Measurements from ENCODE around the gene CEP164. TPM values are rescaled to one million over a fixed set of nuclear protein-coding genes. Genes with fewer than 3 reads are reported as not detected.
"Not testable (repeated sequence)": the region's sequence is repeated elsewhere in the genome, so short reads cannot be mapped to it uniquely, and the experiment has no call there.

CEP164 gene
- total RNA-seq, 1 donor from 2014 or later, result 30.7 TPM

DNA sequence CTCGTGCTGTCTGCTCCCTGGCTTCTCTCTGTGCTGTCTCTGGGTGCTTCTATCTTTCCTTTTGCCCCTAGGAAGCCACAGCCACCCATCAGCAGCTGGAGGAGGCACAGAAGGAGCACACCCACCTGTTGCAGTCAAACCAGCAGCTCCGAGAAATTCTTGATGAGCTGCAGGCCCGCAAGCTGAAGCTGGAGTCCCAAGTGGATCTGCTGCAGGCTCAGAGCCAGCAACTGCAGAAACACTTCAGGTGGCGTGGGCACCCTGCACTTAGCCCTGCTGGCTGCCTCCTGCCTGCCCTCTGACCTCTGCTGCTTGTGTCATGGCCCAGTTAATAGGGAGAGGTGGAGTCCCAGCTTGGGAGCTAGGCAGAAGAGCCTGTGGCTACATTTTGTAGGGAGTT lies 67.8 kb downstream of the CEP164 start:
- DNase-seq (ENCODE audit: low spot score), result no peak

DNA sequence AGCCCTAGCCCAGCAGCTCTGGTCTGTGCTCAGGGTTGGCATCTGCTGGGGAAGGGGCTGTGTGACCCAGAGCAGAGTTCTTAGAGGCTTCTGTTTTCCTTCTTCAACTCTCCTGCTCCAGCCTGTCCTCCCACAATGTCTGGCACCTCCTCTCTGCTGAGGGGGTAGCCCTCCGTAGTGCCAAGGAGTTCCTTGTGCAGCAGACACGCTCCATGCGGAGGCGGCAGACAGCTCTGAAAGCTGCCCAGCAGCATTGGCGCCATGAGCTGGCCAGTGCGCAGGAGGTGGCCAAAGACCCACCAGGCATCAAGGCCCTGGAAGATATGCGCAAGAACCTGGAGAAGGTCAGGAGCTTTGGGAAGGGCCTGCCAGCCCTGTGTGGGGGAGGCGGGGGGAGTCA lies 69.3 kb downstream of the CEP164 start:
- no peak for DNase-seq (ENCODE audit: low spot score)

DNA sequence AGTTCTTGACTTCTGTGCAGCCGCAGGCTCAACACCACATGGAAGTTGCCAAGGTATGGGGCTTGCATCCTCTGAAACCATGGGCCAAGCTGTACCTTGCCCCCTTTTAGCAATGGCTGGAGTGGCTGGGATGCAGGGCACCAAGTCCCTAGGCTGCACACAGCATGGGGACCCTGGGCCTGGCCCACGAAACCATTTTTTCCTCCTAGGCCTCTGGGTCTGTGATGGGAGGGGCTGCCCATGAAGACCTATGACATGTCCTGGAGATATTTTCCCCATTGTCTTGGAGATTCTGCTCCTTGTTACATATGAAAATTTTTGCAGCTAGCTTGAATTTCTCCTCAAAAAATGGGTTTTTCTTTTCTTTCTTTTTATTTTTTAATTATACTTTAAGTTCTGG lies 71.0 kb downstream of the CEP164 start:
- DNase-seq (ENCODE audit: low spot score), result not testable (repeated sequence)

DNA sequence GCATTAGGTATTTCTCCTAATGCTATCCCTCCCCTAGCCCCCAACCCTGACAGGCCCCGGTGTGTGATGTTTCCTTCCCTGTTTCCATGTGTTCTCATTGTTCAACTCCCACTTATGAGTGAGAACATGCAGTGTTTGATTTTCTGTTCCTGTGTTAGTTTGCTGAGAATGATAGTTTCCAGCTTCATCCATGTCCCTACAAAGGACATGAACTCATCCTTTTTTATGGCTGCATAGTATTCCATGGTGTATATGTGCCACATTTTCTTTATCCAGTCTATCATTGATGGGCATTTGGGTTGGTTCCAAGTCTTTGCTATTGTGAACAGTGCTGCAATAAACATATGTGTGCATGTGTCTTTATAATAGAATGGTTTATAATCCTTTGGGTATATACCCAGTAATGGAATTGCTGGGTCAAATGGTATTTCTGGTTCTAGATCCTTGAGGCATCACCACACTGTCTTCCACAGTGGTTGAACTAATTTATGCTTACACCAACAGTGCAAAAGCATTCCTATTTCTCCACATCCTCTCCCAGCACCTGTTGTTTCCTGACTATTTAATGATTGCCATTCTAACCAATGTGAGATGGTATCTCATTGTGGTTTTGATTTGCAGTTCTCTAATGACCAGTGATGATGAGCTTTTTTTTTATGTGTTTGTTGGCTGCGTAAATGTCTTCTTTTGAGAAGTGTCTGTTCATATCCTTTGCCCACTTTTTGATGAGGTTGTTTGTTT lies 71.6 kb downstream of the CEP164 start:
- not testable (repeated sequence) for DNase-seq (ENCODE audit: low spot score)

DNA sequence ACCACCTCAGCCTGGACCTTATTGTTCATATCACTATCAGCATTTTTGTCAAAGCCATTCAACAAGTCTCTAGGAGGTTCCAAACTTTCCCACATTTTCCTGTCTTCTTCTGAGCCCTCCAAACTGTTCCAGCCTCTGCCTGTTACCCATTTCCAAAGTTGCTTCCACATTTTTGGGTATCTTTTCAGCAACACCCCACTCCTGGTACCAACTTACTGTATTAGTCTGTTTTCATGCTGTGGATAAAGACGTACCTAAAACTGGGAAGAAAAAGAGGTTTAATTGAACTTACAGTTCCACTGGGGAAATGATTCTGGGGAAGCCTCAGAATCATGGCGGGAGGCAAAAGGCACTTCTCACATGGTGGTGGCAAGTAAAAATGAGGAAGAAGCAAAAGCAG lies 78.2 kb downstream of the CEP164 start:
- not testable (repeated sequence) for DNase-seq (ENCODE audit: low spot score)

DNA sequence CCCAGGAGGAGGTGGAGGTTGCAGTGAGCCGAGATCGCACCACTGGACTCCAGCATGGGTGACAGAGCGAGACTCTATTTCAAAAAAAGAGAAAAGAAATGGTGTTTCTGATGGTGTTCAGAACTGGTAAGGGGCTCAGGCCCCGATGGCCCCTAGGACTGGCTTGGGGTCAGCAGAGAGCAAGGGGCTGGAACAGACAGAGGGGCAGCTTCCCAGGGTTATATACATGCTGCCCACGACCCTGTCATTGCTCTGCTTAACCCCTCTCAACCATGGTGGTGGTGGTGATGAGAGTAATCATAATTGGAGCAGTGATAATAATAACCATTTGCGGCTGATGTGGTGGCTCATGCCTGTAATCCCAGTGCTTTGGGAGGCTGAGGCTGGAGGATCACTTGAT lies 79.4 kb downstream of the CEP164 start:
- DNase-seq (ENCODE audit: low spot score), result no peak

DNA sequence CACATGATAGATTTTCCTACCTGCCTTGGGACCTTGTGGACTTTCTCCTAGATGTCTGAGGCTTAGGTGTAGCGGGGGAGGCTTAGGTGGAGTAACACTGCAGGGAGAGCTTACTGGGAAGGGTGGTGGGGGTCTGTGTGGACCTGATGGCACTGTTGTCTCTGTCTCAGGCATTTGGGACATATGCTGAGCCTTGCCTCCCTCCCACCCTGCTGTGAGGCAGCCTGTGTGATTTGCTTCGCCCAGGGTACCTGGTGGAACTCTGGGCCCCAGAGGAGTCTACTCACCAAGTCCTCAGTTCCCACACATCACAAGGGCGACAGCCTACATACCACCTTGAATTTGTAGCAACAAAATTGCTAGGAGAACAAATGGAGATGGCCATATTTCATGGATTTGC lies 80.7 kb downstream of the CEP164 start:
- no peak for DNase-seq (ENCODE audit: low spot score)

DNA sequence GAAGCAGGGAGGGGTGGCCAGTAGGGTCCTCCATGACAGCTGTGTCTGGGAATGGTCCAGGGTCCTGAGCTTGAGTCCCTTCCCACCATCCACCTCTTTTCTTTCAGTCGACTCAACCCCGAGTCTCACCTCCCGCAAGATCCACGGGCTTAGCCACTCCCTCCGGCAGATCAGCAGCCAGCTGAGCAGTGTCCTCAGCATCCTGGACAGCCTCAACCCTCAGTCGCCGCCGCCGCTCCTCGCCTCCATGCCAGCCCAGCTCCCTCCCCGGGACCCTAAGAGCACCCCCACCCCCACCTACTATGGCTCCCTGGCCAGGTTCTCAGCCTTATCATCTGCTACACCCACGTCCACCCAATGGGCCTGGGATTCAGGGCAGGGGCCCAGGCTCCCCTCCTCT lies 81.9 kb downstream of the CEP164 start:
- DNase-seq (ENCODE audit: low spot score), result no peak

DNA sequence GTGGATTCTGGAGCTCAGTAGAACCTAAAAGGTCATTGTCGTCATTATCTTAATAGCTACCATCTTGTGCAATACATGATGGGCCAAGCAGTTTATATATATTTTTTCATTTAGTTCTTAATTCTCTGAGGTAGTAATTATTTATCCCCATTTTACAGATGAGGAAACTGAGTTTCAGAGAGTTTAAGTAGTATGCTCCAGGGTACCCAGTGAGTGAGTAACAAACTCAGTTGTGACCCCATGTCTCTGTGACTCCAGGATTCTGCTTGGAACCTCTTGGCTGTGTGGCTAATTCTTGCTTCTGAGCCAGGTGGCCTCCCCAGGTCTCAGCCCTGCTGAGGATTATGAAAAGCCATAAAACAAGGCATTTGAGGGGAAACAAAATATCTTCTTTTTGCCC lies 82.6 kb downstream of the CEP164 start:
- DNase-seq (ENCODE audit: low spot score), result no peak

DNA sequence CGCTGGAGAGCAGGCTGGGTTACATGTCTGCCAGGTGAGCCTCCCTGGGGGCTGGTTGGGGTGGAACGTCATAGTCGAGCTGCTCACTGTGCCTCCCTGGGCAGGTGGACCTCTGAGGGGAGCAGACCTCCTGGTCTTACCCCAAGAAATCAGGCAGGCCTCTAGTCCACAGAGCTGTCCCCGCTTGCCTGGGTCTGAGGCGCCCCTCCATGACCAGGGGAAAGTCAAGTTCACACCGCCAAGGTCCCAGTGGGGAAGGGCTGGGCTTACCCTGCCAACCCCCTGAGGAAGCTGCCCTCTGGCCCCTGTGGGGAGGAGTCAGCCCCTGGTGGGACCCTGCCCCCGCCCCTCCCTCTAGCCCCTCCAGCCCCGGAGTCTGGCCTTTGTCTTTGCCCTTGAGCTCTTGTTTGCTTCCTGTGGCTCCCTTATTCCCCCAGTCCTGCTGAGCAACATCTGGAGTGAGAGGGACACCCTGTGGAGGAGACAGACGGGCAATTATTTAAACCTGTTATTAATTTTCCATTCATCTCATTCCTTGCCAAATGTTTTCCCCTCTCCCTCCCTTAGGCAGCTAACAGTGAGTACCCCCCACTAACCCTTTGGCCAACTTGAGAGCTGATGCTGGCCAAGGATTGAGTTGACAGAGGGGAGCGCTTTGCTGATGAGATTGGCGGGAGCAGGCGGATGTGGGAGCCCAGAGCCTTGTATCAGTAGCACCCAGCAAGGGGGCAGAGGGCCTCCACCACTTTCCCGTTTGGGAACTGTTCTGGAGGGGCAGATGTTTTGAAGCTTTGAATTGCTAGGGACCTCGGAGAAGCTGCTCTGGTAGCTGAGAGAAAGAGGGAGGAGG lies 83.4 kb downstream of the CEP164 start:
- no peak for DNase-seq (ENCODE audit: low spot score)

DNA sequence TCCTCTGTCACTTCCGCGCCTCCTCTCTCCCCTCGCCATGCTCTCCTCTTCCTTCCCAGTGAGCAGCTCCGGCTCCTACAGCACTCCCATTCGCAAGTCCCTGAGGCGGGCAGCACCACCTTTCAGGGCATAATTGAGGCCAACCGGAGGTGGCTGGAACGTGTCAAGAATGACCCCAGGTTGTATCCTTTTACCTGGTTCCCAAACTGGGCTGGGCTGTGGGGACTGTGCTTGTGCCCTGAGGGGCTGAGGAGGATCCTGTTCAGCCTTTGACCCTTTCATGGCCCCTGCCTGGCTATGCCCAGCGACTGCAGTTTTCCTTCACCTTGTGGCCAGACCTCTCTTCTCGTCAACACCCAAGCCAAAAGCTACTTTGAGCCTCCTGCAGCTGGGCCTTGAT lies 84.1 kb downstream of the CEP164 start:
- DNase-seq (ENCODE audit: low spot score), result no peak

DNA sequence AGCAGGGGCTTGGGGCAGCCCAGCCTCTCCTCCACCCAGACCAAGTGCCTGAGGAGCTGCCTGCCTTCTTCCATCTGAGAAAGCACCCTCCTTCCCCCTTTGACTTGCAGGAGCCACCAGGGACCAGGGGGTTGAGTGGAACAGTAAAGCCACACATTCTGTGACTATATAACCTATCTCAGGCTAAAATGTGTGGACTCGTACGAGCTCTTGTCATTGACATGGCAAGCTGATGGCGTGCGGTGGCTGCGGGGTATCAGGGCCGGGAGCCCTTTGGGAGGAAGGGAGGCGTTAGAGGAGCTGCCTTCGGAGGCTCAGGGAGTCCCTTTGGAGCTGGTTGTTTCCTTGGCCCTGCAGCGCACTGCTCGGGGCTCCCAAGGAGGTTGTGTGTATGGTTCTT lies 84.5 kb downstream of the CEP164 start:
- DNase-seq (ENCODE audit: low spot score), result no peak

DNA sequence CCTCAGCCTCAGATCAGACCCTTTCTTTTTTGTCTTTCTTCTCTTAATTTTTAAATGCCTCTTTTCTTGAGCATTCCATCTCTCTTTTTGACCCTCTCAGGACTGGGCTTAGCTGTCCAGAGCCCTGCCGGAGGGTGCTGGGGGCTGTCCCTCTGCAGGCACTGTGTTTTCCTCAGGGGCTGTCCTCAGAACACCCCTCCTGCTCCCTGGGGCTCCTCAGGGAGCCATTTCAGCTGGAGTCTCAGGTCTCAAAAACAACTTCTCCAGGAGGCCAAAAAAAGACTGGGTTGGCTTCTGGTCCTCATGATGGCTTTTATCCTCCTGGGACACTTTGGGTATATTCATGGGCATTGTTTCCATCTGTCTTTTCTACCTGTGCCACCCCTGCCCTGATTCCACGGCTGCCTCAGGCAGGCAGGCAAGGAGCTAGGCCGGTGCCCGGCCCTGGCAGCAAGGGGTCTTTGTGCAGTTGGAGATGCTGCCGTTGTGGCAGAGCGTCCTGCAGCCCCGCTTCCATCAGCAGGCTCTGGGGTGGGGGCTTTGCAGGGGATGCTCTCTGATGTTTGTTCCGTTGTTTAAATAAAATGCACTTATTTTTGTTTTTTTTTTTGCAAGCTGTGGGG lies 85.1 kb downstream of the CEP164 start:
- DNase-seq (ENCODE audit: low spot score), result no peak

DNA sequence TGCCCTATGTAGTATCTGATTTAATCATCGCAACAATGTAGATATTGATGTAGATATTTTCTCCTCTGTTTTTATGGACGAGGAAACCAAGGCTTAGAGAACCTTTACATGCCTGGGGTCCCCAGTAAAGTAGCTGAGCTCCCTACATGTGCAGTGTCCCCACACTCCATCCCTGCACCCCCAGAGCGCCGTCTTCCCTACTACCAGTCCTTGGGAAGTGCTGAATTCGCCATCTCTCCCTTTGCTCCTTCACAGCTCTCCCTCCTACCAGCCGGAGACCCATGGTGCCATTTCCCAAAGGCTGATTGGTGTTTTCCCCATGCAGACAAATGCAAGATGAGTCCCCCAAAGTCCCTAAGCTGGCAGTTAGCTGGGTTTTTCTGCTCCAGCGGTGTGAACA lies 86.0 kb downstream of the CEP164 start:
- DNase-seq (ENCODE audit: low spot score), result no peak

DNA sequence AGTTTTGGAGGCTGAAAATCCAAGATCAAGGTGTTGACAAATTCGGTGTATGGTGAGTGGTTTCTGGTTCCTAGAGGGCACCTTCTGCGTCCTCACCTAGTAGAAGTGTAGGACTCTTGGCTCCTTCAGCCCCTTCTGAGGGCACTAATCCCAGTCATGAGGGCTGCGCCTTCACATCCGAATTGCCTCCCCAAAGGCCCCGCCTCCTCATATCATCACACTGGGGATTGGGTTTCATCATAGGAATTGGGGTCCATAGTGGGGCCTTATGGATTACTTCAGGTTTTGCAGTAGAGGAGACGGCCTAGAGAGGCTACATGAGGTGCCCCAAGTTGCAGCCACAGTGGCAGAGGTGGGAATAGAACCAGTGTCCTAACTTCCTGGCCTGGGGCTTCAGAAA lies 87.1 kb downstream of the CEP164 start:
- DNase-seq (ENCODE audit: low spot score), result no peak

DNA sequence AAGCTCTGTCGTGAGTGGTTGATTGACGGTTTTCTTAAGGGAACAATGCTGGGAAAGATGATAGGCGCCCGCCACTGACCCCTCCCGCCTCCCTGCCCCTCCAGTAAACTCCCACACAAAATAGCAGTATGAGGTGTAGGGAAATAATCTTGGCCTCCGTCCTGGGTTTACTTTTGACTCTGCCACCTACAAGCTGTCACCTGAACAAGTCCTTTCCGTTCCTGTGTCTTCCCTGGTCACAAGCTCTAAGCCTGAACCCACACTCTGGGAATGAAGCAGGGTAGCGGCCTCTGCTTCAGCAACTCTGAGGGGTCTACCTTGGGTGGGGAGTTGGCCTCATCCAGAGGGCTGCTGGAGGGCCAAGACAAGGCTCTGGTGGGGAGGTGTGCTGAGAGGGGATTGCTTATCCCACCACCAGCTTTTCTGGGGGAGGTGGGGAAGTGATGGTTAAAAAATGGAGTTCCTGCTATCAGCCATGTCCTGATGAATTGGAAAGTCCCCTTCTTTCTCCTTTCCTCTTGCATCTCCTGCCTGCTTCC lies 87.8 kb downstream of the CEP164 start:
- no peak for DNase-seq (ENCODE audit: low spot score)

DNA sequence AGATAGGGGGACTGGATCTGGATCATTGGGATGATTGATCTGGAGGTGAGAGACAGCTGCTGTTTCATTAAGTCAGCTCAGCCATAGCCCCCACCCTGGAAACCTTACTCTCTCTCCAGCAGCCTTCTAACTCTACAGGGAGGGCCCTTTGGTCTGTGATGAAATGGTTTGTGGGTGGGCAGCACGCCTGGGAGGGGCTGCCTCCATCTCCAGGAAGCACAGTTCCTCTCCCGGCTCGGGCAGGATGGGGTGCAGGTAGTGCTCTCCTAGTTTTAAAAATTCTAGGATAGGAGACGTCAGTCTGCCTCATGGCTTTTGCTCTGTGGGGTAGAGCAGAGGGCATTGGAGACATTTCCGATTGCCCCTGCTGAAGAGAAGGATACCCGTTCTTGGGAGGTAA lies 89.7 kb downstream of the CEP164 start:
- no peak for DNase-seq (ENCODE audit: low spot score)

DNA sequence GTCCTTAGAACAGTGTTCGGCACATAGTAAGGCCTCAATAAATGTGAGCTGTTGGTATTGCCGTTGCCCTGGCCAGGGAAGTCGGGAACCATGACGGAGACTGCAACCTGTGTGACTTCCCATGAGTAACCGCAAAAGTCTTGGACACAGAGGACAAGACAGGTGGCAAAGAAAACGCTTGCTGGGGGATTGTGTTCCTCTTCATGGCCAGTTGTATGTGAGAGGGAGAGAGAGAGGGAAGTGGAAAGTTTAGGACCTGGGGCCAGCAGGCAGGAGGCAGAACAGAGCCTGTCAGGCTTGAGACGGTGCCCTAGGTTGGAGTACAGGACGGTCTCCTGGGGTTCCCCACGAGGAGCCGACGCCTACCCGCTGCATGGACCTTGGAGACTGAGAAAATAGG lies 90.2 kb downstream of the CEP164 start:
- no peak for DNase-seq (ENCODE audit: low spot score)

DNA sequence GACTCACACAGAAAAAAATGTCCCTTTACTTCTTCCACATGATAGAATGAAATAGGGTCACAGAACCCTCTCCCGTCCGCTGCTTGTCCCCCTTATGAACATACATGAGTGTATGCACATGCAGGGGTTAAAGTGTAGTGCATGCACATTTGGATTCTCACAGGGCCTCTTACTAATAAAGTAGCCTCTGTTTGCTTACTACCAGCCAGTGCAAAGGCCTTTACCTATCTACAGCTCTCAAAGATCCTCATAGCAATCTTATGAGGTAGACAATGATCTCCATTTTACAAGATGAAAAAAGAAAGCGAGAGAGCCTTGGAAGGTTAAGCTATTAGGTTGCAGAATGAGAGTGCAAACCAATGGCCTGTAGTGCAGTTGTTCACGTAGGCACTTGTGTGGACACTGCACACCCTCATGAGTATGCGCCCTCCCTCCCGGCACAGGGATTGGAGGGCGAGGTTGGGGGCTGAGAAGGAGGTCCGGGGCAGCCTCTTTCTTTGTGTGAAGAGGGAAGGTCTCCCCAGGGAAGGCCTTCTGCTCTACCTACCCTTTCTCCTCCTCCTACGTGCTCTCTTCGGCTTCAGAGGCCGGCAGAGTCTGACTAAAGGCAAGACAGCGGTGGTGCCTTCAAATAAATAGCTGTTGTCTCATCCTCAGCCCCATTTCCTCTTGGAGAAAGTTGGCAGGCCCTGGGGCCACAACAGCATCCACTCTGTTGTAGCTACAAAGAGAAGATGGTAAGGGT lies 91.3 kb downstream of the CEP164 start:
- no peak for DNase-seq (ENCODE audit: low spot score)

DNA sequence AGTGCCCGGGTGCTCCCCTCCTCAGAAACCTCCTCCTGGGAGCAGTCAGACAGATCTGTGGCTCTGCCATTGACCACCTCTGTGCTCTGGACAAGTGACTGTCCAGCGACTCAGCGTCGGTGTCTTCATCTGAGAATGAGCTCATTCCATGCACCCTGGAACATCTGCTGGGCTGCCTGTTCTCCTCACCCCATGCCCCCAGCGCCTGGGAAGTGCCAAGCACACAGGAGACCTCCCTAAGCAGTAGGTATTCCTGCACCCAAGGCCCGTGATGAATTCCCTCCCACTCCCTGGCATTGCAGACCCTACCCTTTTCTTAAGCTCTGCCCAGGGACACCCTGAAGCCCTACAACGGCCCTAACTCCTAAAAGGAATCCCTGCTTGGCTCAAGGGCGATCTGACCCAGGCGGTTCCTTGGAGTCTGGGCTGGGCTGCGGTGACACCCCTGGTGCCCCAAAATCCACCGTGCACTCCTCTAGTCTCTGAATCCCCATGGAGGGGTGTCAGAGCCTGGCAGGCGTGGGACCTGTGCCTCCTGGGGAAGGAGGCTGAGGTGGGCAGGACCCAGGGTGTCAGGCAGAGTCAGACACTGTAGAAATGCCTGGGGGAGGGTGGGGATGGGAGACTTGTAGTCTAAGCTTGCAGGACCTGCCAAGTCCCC lies 92.0 kb downstream of the CEP164 start:
- DNase-seq (ENCODE audit: low spot score), result no peak

DNA sequence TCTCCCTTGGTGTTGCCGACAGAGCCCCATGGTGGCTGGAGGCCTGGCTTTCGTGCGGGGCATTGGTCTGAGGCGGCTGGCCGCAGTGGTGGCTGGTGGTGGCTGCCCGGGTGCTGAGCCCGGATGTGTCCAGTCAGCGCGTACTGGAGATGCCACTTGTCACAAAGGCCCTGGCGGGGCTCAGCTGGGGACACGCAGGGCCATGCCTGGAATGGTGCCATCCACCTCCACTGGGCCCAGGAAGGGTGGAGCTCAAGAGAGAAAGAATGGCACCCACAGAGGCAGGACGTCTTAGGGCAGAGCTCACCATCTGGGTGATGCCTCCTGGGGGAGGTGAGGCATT lies 92.5 kb downstream of the CEP164 start:
- DNase-seq (ENCODE audit: low spot score), result no peak

Measured in mucosa of gallbladder (tissue), 1 donor.